OCI-LY7 (cell line): ENCODE data around the gene CDCA4. TPM values are rescaled to one million over a fixed set of nuclear protein-coding genes. Genes with fewer than 3 reads are reported as not detected.

Experiments
- Bru-seq: library from RNA; stranded (reverse); fragments of 400-500 nt; gene quantifications from one replicate; lab custom pipeline; 2021; lab: Mats Ljungman, UMichigan
- BruChase-seq, 2 experiments: library from RNA; stranded (reverse); fragments of 400-500 nt; gene quantifications; one replicate each; lab custom pipeline; 2021; lab: Mats Ljungman, UMichigan
- BruUV-seq: library from RNA; stranded (reverse); fragments of 400-500 nt; replicated peaks from 2 replicates; lab custom pipeline; 2021; lab: Mats Ljungman, UMichigan
- CTCF ChIA-PET: fragments of 300-600 bp; sonication (Branson Sonifier 250); formaldehyde crosslinking; loops from one replicate; lab custom pipeline; 2022; ENCODE audit warnings: antibody characterized with exemption; ENCODE audit not compliant: unreplicated experiment; lab: Charles Lee
- POLR2A ChIA-PET: fragments of 300-600 bp; sonication (Branson Sonifier 250); formaldehyde crosslinking; loops from one replicate; lab custom pipeline; 2022; ENCODE audit warnings: antibody characterized with exemption; lab: Charles Lee
- DNase-seq: peaks from one replicate; pipeline ENCODE4 v3.0.0-alpha.2; 2015; ENCODE audit warnings: low spot score
- H2AFZ ChIP-seq: fragments of 200-600 bp; sonication (generic), shearing (Covaris generic); 2 replicates; pipeline ENCODE4 v1.6.1; 2014; ENCODE audit warnings: mild to moderate bottlenecking, antibody characterized with exemption, low read length, moderate library complexity
- H3K27ac ChIP-seq: fragments of 200-600 bp; sonication (generic); 2 replicates; pipeline ENCODE4 v1.5.1; 2014; ENCODE audit warnings: mixed run types, low read depth, mild to moderate bottlenecking, moderate library complexity, low read length, inconsistent platforms; ENCODE audit not compliant: poor library complexity, severe bottlenecking
- H3K36me3 ChIP-seq: fragments of 200-600 bp; sonication (generic); 2 replicates; pipeline ENCODE4 v1.6.1; 2014; ENCODE audit warnings: mild to moderate bottlenecking, antibody characterized with exemption, low read length, moderate library complexity, mixed read lengths; ENCODE audit not compliant: insufficient read depth
- H3K4me1 ChIP-seq: fragments of 200-600 bp; sonication (generic); 2 replicates; pipeline ENCODE4 v1.5.1; 2014; ENCODE audit warnings: mild to moderate bottlenecking, low read length; ENCODE audit not compliant: insufficient read depth, poor library complexity, severe bottlenecking
- H3K4me2 ChIP-seq: fragments of 200-600 bp; sonication (generic); 2 replicates; pipeline ENCODE4 v1.6.1; 2014; ENCODE audit warnings: mild to moderate bottlenecking, low read length
- H3K4me3 ChIP-seq: fragments of 200-600 bp; sonication (generic); 2 replicates; pipeline ENCODE4 v1.5.1; 2014; ENCODE audit warnings: mild to moderate bottlenecking, low read depth, low read length; ENCODE audit not compliant: poor library complexity, severe bottlenecking
- H3K79me2 ChIP-seq: fragments of 200-600 bp; sonication (generic); 2 replicates; pipeline ENCODE4 v1.6.1; 2016; ENCODE audit warnings: low read depth, mild to moderate bottlenecking, low read length, moderate library complexity, mixed read lengths; ENCODE audit not compliant: insufficient read depth
- H3K9me2 ChIP-seq: fragments of 200-600 bp; sonication (generic); 2 replicates; pipeline ENCODE4 v1.6.1; 2016; ENCODE audit warnings: mild to moderate bottlenecking, low read length, mixed read lengths; ENCODE audit not compliant: insufficient read depth
- H3K9me3 ChIP-seq: fragments of 200-600 bp; sonication (generic); 2 replicates; pipeline ENCODE4 v1.6.1; 2014; ENCODE audit warnings: mild to moderate bottlenecking, mixed run types, low read length, mixed read lengths
- H4K20me1 ChIP-seq: fragments of 200-600 bp; sonication (generic); 2 replicates; pipeline ENCODE4 v1.6.1; 2014; ENCODE audit warnings: mild to moderate bottlenecking, antibody characterized with exemption, low read length, moderate library complexity, mixed read lengths; ENCODE audit not compliant: insufficient read depth
- EZH2phosphoT487 ChIP-seq: fragments of 200-600 bp; sonication (generic); IDR thresholded peaks from 2 replicates; pipeline ENCODE4 v1.6.1; 2018; ENCODE audit warnings: low read depth, borderline replicate concordance, mild to moderate bottlenecking, mixed run types, antibody characterized with exemption, low read length, moderate library complexity, mixed read lengths
- intact Hi-C: fragments of 100-400 bp; cut with micrococcal nuclease; formaldehyde crosslinking; loops from one replicate; pipeline ENCODE4 v1.10.0; 2022; ENCODE audit not compliant: unreplicated experiment
- long read RNA-seq: library from polyadenylated mRNA; stranded (forward); transcript quantifications from one replicate; pipeline ENCODE4 v2.0.0, GENCODE V29; 2022
- total RNA-seq, 2 experiments: library from RNA; depleted of rRNA in 1 of 2; stranded (reverse); fragments of >200 nt in 1 of 2; shearing (Covaris generic) in 1 of 2; gene quantifications; 2 replicates each; pipeline ENCODE4 v1.2.3, GENCODE V29; 2014 to 2022
- TF ChIP-seq, protein P1 (sequence below): fragments of 200-600 bp; sonication (generic); conservative IDR thresholded peaks from 2 replicates; pipeline ENCODE4 v1.5.1; 2014; ENCODE audit warnings: mild to moderate bottlenecking, antibody characterized with exemption, low read length, moderate library complexity, mixed read lengths

CDCA4 gene
- total RNA-seq (2014; rRNA removed; shearing (Covaris generic)) (109 and 110 TPM in 2 replicates), total RNA-seq (2022) (74.0 and 79.5 TPM in 2 replicates), Bru-seq, nascent RNA (percentile 88 among the genes with signal in this experiment), BruChase-seq, experiment 1, labeled RNA remaining after a 6-hour chase (percentile 86 among the genes with signal in this experiment), BruChase-seq, experiment 2, labeled RNA remaining after a 2-hour chase (percentile 94 among the genes with signal in this experiment)
- long read RNA-seq, transcript CDCA4-201 (2 exons, 2,513 nt) = major isoform, 208 of 223 reads
- long read RNA-seq, partial matches to known transcripts = 1 of 223 reads
- long read RNA-seq, other reads (novel, unspliced or antisense) = 12 of 223 reads

DNA sequence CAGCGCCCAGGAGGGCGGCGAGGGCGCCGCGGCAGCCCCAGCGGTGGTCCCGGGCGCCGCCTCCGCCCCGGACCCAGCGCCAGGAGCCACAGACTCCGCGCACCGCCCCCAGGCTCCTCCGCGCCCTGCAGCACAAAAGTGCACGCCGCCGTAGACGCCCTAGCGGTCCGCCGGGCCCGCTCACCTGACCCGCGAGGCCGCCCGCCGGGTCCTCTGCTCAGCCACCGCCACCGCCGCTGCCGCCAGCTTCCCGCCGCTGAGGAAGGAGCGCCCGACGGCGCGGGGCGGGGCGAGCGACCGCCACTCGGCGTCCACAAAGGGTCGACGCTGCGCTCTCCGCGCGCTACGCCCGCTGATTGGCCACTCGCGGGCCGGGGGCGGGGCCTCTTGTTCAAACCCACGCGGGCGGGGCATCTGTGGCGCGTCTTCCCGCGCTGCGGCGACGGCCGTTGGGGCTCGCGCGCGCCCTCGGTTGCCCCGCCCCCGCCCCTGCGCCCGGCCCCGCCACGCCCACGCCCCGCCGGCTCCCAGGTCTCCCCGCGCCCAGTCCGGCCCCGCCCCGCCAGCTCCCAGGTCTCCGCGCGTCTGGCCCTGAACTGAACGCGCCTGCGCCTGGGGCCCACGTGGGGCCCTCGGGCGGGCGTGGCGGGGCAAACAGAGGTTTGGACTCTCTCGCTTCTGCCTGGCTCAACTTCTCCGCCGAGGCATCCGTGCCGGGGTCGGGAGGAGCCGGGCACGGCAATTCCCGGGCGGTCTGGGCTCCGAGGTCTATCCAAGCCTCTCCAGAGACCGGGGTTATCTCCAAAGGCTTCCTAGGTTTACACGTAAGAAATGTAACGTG is at the start of gene CDCA4:
Gene CDCA4, minus strand, starts transcription at position 269 of the 841 bp plus-strand sequence. CDS start 9,154 bp downstream, outside the sequence.
- DNase-seq = peak; percentile 99
- Histone ChIP-seq H3K4me1 (peaks cover 50% of the 10 kb centered on the region), H3K4me3 (peak within 1 kb of the TSS; percentile 85)

GRCh38 chr14:105069871-105070759 is 49.2 kb upstream of the CDCA4 start:
- no TSS peak for BruUV-seq
- Histone ChIP-seq H3K4me2 (peak overlapping the region; percentile 28), H2AFZ (0 out of 2 replicates have a peak overlapping the region, but pooled peaks have one; percentile 15), H4K20me1 (no peaks in the 10 kb centered on the region), H3K9me2 (no peaks in the 10 kb centered on the region), H3K4me3 (no peak overlapping the region), H3K4me1 (peaks cover 21% of the 10 kb centered on the region), H3K36me3 (no peaks in the 10 kb centered on the region), H3K79me2 (no peaks in the 10 kb centered on the region), H3K9me3 (no peaks in the 10 kb centered on the region), H3K27ac (no peak overlapping the region)
- CTCF ChIA-PET = no interaction called here
- intact Hi-C loops = no loop called here
- no peak for DNase-seq
- POLR2A ChIA-PET = no interaction called here
- TF ChIP-seq, protein P1, sequence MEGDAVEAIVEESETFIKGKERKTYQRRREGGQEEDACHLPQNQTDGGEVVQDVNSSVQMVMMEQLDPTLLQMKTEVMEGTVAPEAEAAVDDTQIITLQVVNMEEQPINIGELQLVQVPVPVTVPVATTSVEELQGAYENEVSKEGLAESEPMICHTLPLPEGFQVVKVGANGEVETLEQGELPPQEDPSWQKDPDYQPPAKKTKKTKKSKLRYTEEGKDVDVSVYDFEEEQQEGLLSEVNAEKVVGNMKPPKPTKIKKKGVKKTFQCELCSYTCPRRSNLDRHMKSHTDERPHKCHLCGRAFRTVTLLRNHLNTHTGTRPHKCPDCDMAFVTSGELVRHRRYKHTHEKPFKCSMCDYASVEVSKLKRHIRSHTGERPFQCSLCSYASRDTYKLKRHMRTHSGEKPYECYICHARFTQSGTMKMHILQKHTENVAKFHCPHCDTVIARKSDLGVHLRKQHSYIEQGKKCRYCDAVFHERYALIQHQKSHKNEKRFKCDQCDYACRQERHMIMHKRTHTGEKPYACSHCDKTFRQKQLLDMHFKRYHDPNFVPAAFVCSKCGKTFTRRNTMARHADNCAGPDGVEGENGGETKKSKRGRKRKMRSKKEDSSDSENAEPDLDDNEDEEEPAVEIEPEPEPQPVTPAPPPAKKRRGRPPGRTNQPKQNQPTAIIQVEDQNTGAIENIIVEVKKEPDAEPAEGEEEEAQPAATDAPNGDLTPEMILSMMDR = no peak
- no peak for TF ChIP-seq EZH2phosphoT487

More for the DNA sequence above, at the start of gene CDCA4:
- H3K9me3 ChIP-seq = no peaks in the 10 kb centered on the region
- no TSS peak for BruUV-seq
- peaks cover 35% of the 10 kb centered on the region for H4K20me1 ChIP-seq
- CTCF ChIA-PET = no interaction called here
- H3K79me2 ChIP-seq = peaks cover 63% of the 10 kb centered on the region
- H3K9me2 ChIP-seq = no peaks in the 10 kb centered on the region
- TF ChIP-seq, protein P1 = 0 out of 2 replicates have a peak, but pooled peaks have one; percentile 8
- TF ChIP-seq EZH2phosphoT487 = no peak
- intact Hi-C loops = loop anchor here (2.0 to 10.0 kb wide), 2 partner anchors 24 to 266 kb away; partner anchors contain the start of gene SIVA1
- H3K4me2 ChIP-seq = peak within 1 kb of the TSS; percentile 93
- H3K27ac ChIP-seq = peak within 1 kb of the TSS; percentile 89
- peaks cover 46% of the 10 kb centered on the region for H3K36me3 ChIP-seq
- peak within 1 kb of the TSS; percentile 90 for H2AFZ ChIP-seq
- POLR2A ChIA-PET = interaction anchor here (0.5 to 1.2 kb wide), 4 partner anchors 8 to 206 kb away, joined by 3 to 4 read pairs (median 3); no protein-coding TSS in a partner anchor
